ENCODE measurements around the gene SERTM2. TPM values are rescaled to one million over a fixed set of nuclear protein-coding genes. Genes with fewer than 3 reads are reported as not detected.

The SERTM2 gene
- total RNA-seq, 1 experiment from 2014 or later, result not detected

DNA sequence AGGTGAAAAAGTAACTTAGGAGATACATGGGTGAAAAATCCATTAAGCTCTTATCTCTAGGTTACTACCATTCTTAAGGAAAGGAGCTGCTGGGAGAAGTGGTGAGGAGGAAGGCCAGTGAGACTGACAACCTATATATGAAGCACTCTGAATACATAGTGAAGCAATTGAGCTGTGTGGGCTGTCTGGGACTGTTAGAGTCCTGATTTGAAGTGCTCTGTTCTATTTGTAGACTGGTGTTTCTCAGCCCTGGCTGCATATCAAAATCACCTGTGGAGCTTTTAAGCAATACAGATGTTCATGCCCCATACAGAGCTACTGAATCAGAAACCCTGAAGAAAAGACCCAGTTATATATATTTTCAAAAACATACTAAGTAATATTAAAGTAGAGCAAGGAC is 3.9 kb downstream of the SERTM2 start:
- H4K20me1 ChIP-seq (ENCODE audit: low read length), result no peaks in the 10 kb centered on the region
- H3K9ac ChIP-seq (ENCODE audit: low read length), result no peak overlapping the region
- H3K79me2 ChIP-seq (ENCODE audit: low read length), result no peaks in the 10 kb centered on the region
- no peaks in the 10 kb centered on the region for H3F3A ChIP-seq (ENCODE audit: low read length, unreplicated experiment)
- no peaks in the 10 kb centered on the region for H3K4me1 ChIP-seq (ENCODE audit: insufficient read depth, low read length)
- no peak for ATAC-seq
- no peaks in the 10 kb centered on the region for H3K27me3 ChIP-seq (ENCODE audit: low read length)
- ChIA-PET POLR2A (ENCODE audit: unreplicated experiment) (no interaction called here), CTCF (no interaction called here)
- H3K9me2 ChIP-seq (replicated peaks; ENCODE audit: low read length), result no peaks in the 10 kb centered on the region
- no peak overlapping the region for H3K4me2 ChIP-seq (ENCODE audit: low read length)
- intact Hi-C loops (cut with micrococcal nuclease), result no loop called here
- no peak for TF ChIP-seq EZH2phosphoT487 (IDR thresholded peaks at IDR 0.05; ENCODE audit: borderline replicate concordance, low read length)
- no peak for DNase-seq
- H3K9me3 ChIP-seq (ENCODE audit: low read length), result no peaks in the 10 kb centered on the region
- H3K4me3 ChIP-seq (ENCODE audit: low read length), result no peak overlapping the region
- H2AFZ ChIP-seq (ENCODE audit: low read length), result no peak overlapping the region
- no peaks in the 10 kb centered on the region for H3K36me3 ChIP-seq (ENCODE audit: low read depth, low read length)
- H3K27ac ChIP-seq (ENCODE audit: low read length), result no peak overlapping the region
- BruUV-seq (replicated peaks), result no TSS peak

DNA sequence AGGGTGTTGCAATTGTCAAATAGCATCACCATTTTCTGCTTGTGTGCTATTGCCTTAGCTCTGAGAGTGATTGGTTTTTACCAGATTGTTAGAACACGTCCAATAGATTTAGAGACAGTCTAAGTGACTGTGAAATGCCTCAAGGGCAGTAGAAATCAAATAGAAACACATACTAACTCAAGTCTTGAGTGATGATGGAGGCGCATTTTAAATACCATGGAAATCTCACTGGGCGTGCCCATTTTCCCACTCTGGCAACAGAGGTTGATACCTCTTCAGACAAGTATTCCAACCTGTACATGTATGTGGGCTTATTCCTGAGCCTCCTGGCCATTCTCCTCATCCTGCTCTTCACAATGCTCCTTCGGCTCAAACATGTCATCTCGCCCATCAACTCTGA is 7.2 kb downstream of the SERTM2 start:
- no peak for ATAC-seq
- intact Hi-C loops (cut with micrococcal nuclease), result no loop called here
- POLR2A ChIA-PET (ENCODE audit: unreplicated experiment), result no interaction called here

DNA sequence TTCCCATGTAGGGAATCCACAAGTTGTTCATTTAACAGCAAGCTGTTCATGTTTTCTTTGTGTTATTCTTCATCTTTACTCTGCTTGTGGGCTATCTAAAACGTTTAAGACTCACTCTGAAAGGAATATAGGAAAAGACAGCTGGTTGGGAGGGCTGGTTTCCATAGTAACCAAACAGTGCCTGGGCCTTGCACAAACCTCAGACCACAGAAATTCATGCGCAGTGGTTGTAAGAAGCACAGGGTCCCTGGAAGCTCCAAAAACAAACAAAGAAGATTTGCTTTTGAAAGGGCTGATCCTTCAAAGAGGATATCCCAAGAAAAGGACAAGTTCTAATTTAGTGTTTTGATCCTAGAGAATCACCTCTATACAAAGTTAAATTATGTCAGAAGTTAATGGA is 7.8 kb downstream of the SERTM2 start:
- no peak overlapping the region for H3K9ac ChIP-seq (ENCODE audit: low read length)
- no peak overlapping the region for H3K27ac ChIP-seq (ENCODE audit: low read length)
- no peaks in the 10 kb centered on the region for H3K4me1 ChIP-seq (ENCODE audit: insufficient read depth, low read length)
- H3F3A ChIP-seq (ENCODE audit: low read length, unreplicated experiment), result no peaks in the 10 kb centered on the region
- no peaks in the 10 kb centered on the region for H3K27me3 ChIP-seq (ENCODE audit: low read length)
- no peaks in the 10 kb centered on the region for H3K9me3 ChIP-seq (ENCODE audit: low read length)
- ChIA-PET CTCF (no interaction called here), POLR2A (ENCODE audit: unreplicated experiment) (no interaction called here)
- TF ChIP-seq EZH2phosphoT487 (IDR thresholded peaks at IDR 0.05; ENCODE audit: borderline replicate concordance, low read length) (no peak), EZH2 (IDR thresholded peaks at IDR 0.05; ENCODE audit: low read length, unreplicated experiment) (no peak)
- TF ChIP-seq, protein P1, sequence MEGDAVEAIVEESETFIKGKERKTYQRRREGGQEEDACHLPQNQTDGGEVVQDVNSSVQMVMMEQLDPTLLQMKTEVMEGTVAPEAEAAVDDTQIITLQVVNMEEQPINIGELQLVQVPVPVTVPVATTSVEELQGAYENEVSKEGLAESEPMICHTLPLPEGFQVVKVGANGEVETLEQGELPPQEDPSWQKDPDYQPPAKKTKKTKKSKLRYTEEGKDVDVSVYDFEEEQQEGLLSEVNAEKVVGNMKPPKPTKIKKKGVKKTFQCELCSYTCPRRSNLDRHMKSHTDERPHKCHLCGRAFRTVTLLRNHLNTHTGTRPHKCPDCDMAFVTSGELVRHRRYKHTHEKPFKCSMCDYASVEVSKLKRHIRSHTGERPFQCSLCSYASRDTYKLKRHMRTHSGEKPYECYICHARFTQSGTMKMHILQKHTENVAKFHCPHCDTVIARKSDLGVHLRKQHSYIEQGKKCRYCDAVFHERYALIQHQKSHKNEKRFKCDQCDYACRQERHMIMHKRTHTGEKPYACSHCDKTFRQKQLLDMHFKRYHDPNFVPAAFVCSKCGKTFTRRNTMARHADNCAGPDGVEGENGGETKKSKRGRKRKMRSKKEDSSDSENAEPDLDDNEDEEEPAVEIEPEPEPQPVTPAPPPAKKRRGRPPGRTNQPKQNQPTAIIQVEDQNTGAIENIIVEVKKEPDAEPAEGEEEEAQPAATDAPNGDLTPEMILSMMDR (conservative IDR thresholded peaks at IDR 0.05; ENCODE audit: low read depth, low read length), result no peak
- intact Hi-C loops (cut with micrococcal nuclease), result no loop called here
- ATAC-seq, result no peak
- no peak overlapping the region for H2AFZ ChIP-seq (ENCODE audit: low read length)
- H3K9me2 ChIP-seq (replicated peaks; ENCODE audit: low read length), result no peaks in the 10 kb centered on the region
- H3K79me2 ChIP-seq (ENCODE audit: low read length), result no peaks in the 10 kb centered on the region
- DNase-seq, result no peak
- no peaks in the 10 kb centered on the region for H3K36me3 ChIP-seq (ENCODE audit: low read depth, low read length)
- H3K4me2 ChIP-seq (ENCODE audit: low read length), result no peak overlapping the region
- BruUV-seq (replicated peaks), result no TSS peak
- no peaks in the 10 kb centered on the region for H4K20me1 ChIP-seq (ENCODE audit: low read length)
- H3K4me3 ChIP-seq (ENCODE audit: low read length), result no peak overlapping the region

More for the DNA sequence above, 7.2 kb downstream of the SERTM2 start:
- DNase-seq, result no peak
- Histone ChIP-seq H4K20me1 (ENCODE audit: low read length) (no peaks in the 10 kb centered on the region), H3K9me2 (replicated peaks; ENCODE audit: low read length) (no peaks in the 10 kb centered on the region), H3K27ac (ENCODE audit: low read length) (no peak overlapping the region), H3K79me2 (ENCODE audit: low read length) (no peaks in the 10 kb centered on the region), H3K9me3 (ENCODE audit: low read length) (no peaks in the 10 kb centered on the region), H3K9ac (ENCODE audit: low read length) (no peak overlapping the region), H3F3A (ENCODE audit: low read length, unreplicated experiment) (no peaks in the 10 kb centered on the region), H3K4me2 (ENCODE audit: low read length) (no peak overlapping the region), H3K27me3 (ENCODE audit: low read length) (no peaks in the 10 kb centered on the region), H3K36me3 (ENCODE audit: low read depth, low read length) (no peaks in the 10 kb centered on the region), H3K4me3 (ENCODE audit: low read length) (no peak overlapping the region), H2AFZ (ENCODE audit: low read length) (no peak overlapping the region), H3K4me1 (ENCODE audit: insufficient read depth, low read length) (no peaks in the 10 kb centered on the region)
- TF ChIP-seq EZH2 (IDR thresholded peaks at IDR 0.05; ENCODE audit: low read length, unreplicated experiment), result no peak
- TF ChIP-seq, protein P1 (conservative IDR thresholded peaks at IDR 0.05; ENCODE audit: low read depth, low read length), result no peak
- TF ChIP-seq EZH2phosphoT487 (IDR thresholded peaks at IDR 0.05; ENCODE audit: borderline replicate concordance, low read length), result no peak
- CTCF ChIA-PET, result no interaction called here
- no TSS peak for BruUV-seq (replicated peaks)

All from PC-3 (cell line).